HEK293 (cell line): ENCODE results near the gene CRAT.

Experiments
- CTCF ChIA-PET: fragments of 350-600 bp; formaldehyde crosslinking; extraction: SDS; loops from one replicate; lab custom pipeline; 2021; ENCODE audit warnings: antibody characterized with exemption; lab: Yijun Ruan, JAX
- POLR2A ChIA-PET: fragments of 300-600 bp; formaldehyde crosslinking; extraction: SDS; loops from one replicate; lab custom pipeline; 2020; ENCODE audit warnings: antibody characterized with exemption, inconsistent platforms; lab: Yijun Ruan, JAX
- H3K27ac ChIP-seq: fragments of 200-500 bp; sonication (Bioruptor generic); 2 replicates; pipeline ENCODE4 v1.5.1; 2014; ENCODE audit warnings: low read depth, low read length, control low read depth, inconsistent platforms; ENCODE audit errors: extremely low read depth
- H3K36me3 ChIP-seq, 2 experiments: fragments of 200-500 bp in 1 of 2; sonication (Bioruptor generic) in 1 of 2; 1 replicate in 1 of 2; 2 replicates in 1 of 2; pipeline ENCODE4 v1.5.1; 2014 to 2017; ENCODE audit warnings: inconsistent platforms in 2 of 2, low read length in 2 of 2; ENCODE audit not compliant: control insufficient read depth in 2 of 2, insufficient read depth in 1 of 2
- H3K4me1 ChIP-seq: fragments of 200-500 bp; sonication (Bioruptor generic); 2 replicates; pipeline ENCODE4 v1.5.1; 2014; ENCODE audit warnings: mild to moderate bottlenecking, low read length, inconsistent platforms; ENCODE audit not compliant: control insufficient read depth, insufficient read depth
- H3K4me3 ChIP-seq: 2 replicates; pipeline ENCODE4 v1.5.1; 2011; ENCODE audit warnings: low read depth, mild to moderate bottlenecking, control low read depth, low read length, moderate library complexity
- H3K9me3 ChIP-seq: fragments of 200-500 bp; sonication (Bioruptor generic); 2 replicates; pipeline ENCODE4 v1.5.1; 2014; ENCODE audit warnings: low read depth, low read length, inconsistent platforms; ENCODE audit not compliant: control insufficient read depth, insufficient read depth
- HOXD13 ChIP-seq: sonication (generic); formaldehyde crosslinking; IDR thresholded peaks from 2 replicates; pipeline ENCODE4 v1.8.0; 2022; ENCODE audit warnings: missing genetic modification reagents, borderline replicate concordance
- YY1 ChIP-seq: fragments of 450-650 bp; formaldehyde crosslinking; IDR thresholded peaks from 2 replicates; pipeline ENCODE4 v1.5.1; 2018; ENCODE audit warnings: missing biosample characterization, missing genetic modification characterization
- ZFHX2 ChIP-seq: fragments of 450-650 bp; formaldehyde crosslinking; conservative IDR thresholded peaks from 2 replicates; pipeline ENCODE4 v1.5.1; 2016; ENCODE audit warnings: missing biosample characterization, missing genetic modification characterization
- ZNF112 ChIP-seq: fragments of 450-650 bp; formaldehyde crosslinking; IDR thresholded peaks from 2 replicates; pipeline ENCODE4 v1.5.0; 2017; ENCODE audit warnings: missing biosample characterization, missing genetic modification characterization
- ZNF121 ChIP-seq: fragments of 450-650 bp; formaldehyde crosslinking; IDR thresholded peaks from 2 replicates; pipeline ENCODE4 v1.5.1; 2016; ENCODE audit warnings: missing biosample characterization, missing genetic modification characterization
- ZNF184 ChIP-seq: fragments of 450-650 bp; IDR thresholded peaks from 2 replicates; pipeline ENCODE4 v1.5.1; 2018; ENCODE audit warnings: missing biosample characterization, mild to moderate bottlenecking, missing genetic modification characterization
- ZNF202 ChIP-seq: fragments of 450-650 bp; formaldehyde crosslinking; IDR thresholded peaks from 2 replicates; pipeline ENCODE4 v1.5.1; 2016; ENCODE audit warnings: missing biosample characterization, missing genetic modification characterization, borderline replicate concordance
- ZNF239 ChIP-seq: fragments of 450-650 bp; formaldehyde crosslinking; IDR thresholded peaks from 2 replicates; pipeline ENCODE4 v1.5.1; 2016; ENCODE audit warnings: missing biosample characterization, missing genetic modification characterization
- ZNF335 ChIP-seq: fragments of 450-650 bp; formaldehyde crosslinking; conservative IDR thresholded peaks from 2 replicates; pipeline ENCODE4 v1.5.1; 2016; ENCODE audit warnings: missing biosample characterization, missing genetic modification characterization
- ZNF548 ChIP-seq: fragments of 450-650 bp; formaldehyde crosslinking; IDR thresholded peaks from 2 replicates; pipeline ENCODE4 v1.5.1; 2016; ENCODE audit warnings: missing biosample characterization, missing genetic modification characterization
- ZNF624 ChIP-seq: fragments of 450-650 bp; formaldehyde crosslinking; IDR thresholded peaks from 2 replicates; pipeline ENCODE4 v1.5.1; 2017; ENCODE audit warnings: missing biosample characterization, missing genetic modification characterization
- ZSCAN23 ChIP-seq: fragments of 450-650 bp; formaldehyde crosslinking; IDR thresholded peaks from 2 replicates; pipeline ENCODE4 v1.5.1; 2016; ENCODE audit warnings: missing biosample characterization, missing genetic modification characterization
- TF ChIP-seq, protein P1 (sequence below): fragments of 450-650 bp; formaldehyde crosslinking; IDR thresholded peaks from 2 replicates; pipeline ENCODE4 v1.5.1; 2016; ENCODE audit warnings: missing biosample characterization, missing genetic modification characterization
- TF ChIP-seq, protein P2 (sequence below): fragments of 450-650 bp; formaldehyde crosslinking; IDR thresholded peaks from 2 replicates; pipeline ENCODE4 v1.5.1; 2016; ENCODE audit warnings: missing biosample characterization, missing genetic modification characterization
- TF ChIP-seq, protein P3 (sequence below): fragments of 450-650 bp; formaldehyde crosslinking; IDR thresholded peaks from 2 replicates; pipeline ENCODE4 v1.5.1; 2016; ENCODE audit warnings: missing biosample characterization, missing genetic modification characterization

CRAT gene

DNA sequence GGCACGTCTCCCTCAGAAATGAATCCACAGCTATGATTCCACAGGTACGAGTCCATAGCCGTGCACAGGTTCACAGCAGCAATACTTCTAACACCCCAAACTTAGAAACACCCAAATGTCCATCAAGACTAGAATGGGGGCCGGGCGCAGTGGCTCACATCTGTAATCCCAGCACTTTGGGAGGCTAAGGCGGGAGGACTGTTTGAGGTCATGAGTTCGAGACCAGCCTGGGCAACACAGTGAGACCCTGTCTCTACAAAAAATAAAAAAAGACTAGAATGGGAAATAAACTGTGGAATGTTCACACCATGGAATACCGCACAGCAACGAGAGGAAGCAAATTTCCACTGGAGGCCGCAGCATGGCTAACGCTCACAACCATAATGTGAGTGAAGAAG lies 34.0 kb downstream of the CRAT start:
- Histone ChIP-seq H3K27ac (no peak overlapping the region), H3K4me1 (no peaks in the 10 kb centered on the region), H3K9me3 (no peaks in the 10 kb centered on the region), H3K4me3 (no peak overlapping the region), H3K36me3 (no peaks in the 10 kb centered on the region)
- TF ChIP-seq, protein P1, sequence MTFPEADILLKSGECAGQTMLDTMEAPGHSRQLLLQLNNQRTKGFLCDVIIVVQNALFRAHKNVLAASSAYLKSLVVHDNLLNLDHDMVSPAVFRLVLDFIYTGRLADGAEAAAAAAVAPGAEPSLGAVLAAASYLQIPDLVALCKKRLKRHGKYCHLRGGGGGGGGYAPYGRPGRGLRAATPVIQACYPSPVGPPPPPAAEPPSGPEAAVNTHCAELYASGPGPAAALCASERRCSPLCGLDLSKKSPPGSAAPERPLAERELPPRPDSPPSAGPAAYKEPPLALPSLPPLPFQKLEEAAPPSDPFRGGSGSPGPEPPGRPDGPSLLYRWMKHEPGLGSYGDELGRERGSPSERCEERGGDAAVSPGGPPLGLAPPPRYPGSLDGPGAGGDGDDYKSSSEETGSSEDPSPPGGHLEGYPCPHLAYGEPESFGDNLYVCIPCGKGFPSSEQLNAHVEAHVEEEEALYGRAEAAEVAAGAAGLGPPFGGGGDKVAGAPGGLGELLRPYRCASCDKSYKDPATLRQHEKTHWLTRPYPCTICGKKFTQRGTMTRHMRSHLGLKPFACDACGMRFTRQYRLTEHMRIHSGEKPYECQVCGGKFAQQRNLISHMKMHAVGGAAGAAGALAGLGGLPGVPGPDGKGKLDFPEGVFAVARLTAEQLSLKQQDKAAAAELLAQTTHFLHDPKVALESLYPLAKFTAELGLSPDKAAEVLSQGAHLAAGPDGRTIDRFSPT (tag by site-specific recombination), result no peak
- peak; percentile 82 for TF ChIP-seq ZNF121 (tag by site-specific recombination)
- no peak for TF ChIP-seq ZNF112 (tag by site-specific recombination)
- no peak for TF ChIP-seq ZNF624 (tag by site-specific recombination)
- ChIA-PET CTCF (interaction anchor here (1.0 kb wide), 1 partner anchor 148 kb away, joined by 4 read pairs; no protein-coding TSS in a partner anchor), POLR2A (no interaction called here)

DNA sequence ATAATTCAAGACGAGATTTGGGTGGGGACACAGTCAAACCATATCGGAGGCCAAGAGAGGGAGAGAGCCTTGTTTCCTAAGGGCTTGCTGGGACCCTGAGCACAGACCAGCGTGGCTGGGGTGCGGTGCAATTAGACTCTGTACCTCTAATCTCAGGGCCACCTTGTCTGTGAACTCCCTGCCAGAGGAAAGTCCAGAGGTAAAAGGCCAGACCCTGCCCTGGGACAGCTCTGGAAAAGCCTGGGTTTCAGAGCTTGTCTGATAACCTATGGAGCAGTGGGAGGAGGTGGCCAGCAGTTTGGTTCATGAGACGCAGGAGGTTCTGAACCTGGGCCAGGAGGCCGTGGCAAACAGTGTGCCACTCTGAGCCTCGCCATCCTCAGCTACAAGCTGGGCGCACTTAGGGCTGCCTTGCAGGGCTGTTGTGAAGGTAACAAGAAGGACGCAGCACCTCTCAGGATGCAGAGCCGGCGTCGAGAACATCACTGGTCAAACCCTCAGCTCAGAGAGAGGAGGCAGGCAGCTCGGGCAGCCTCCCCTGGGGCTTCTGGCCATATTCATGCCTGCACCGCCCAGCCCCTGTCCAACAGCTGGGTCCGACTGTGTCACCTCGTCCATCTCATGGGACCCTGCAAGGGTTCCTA lies 34.5 kb downstream of the CRAT start:
- Histone ChIP-seq H3K9me3 (no peaks in the 10 kb centered on the region), H3K4me3 (no peak overlapping the region), H3K4me1 (no peaks in the 10 kb centered on the region), H3K27ac (no peak overlapping the region), H3K36me3 (no peaks in the 10 kb centered on the region)
- POLR2A ChIA-PET, result no interaction called here
- TF ChIP-seq ZFHX2 (tag by site-specific recombination) (no peak), ZNF335 (tag by site-specific recombination) (peak; percentile 31; the same call in 1 of the 2 replicates), ZNF184 (no peak)
- CTCF ChIA-PET, result interaction anchor here (1.0 kb wide), 1 partner anchor 148 kb away, joined by 4 read pairs; no protein-coding TSS in a partner anchor

- TF ChIP-seq YY1 (tag by site-specific recombination) (no peak), ZNF239 (tag by site-specific recombination) (no peak)
- TF ChIP-seq, all 188 proteins: peak for 0
- Histone ChIP-seq H3K4me3 (no peak overlapping the region), H3K27ac (no peak overlapping the region), H3K9me3 (no peaks in the 10 kb centered on the region), H3K36me3 (peaks cover 0 to 11% of the 10 kb centered on the region in 2 experiments; a peak in 1 of 3 replicates), H3K4me1 (no peaks in the 10 kb centered on the region)
- ChIA-PET POLR2A (interaction anchor here (1.2 kb wide), 1 partner anchor 22 kb away, joined by 3 read pairs; no protein-coding TSS in a partner anchor), CTCF (interaction anchor here (0.7 to 0.8 kb wide), 3 partner anchors 11 to 342 kb away, joined by 3 to 4 read pairs (median 3); no protein-coding TSS in a partner anchor)
These were observed 36.5 kb downstream of the CRAT start for GRCh38 chr9:129074106-129074505.

DNA sequence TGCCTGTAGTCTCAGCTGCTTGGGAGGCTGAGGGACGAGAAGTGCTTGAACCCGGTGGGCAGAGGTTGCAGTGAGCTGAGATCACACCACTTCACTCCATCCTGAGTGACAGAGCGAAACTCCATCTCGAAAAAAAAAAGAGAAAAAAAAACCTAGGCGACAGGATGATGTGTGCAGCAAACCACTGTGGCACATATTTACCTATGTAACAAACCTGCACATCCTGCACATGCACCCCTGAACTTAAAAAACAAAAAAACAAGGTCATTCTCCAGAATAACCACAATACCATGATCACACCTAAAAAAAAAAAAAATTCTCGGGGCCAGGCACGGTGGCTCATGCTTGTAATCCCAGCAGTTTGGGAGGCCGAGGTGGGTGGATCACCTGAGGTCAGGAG lies 37.2 kb downstream of the CRAT start:
- Histone ChIP-seq H3K4me1 (no peaks in the 10 kb centered on the region), H3K36me3 (peaks cover 0 to 17% of the 10 kb centered on the region in 2 experiments; a peak in 1 of 3 replicates), H3K4me3 (no peak overlapping the region), H3K27ac (no peak overlapping the region), H3K9me3 (no peaks in the 10 kb centered on the region)
- CTCF ChIA-PET, result interaction anchor here (0.7 to 0.8 kb wide), 3 partner anchors 11 to 341 kb away, joined by 3 to 4 read pairs (median 3); no protein-coding TSS in a partner anchor
- TF ChIP-seq ZNF548 (tag by site-specific recombination) (no peak), ZNF202 (tag by site-specific recombination) (no peak), HOXD13 (CRISPR knock-in tag) (no peak), ZSCAN23 (no peak)
- TF ChIP-seq, protein P2, sequence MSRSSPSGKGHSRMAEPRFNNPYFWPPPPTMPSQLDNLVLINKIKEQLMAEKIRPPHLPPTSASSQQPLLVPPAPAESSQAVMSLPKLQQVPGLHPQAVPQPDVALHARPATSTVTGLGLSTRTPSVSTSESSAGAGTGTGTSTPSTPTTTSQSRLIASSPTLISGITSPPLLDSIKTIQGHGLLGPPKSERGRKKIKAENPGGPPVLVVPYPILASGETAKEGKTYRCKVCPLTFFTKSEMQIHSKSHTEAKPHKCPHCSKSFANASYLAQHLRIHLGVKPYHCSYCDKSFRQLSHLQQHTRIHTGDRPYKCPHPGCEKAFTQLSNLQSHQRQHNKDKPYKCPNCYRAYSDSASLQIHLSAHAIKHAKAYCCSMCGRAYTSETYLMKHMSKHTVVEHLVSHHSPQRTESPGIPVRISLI (tag by site-specific recombination), result 0 out of 2 replicates have a peak, but pooled peaks have one; percentile 35
- TF ChIP-seq, protein P3, sequence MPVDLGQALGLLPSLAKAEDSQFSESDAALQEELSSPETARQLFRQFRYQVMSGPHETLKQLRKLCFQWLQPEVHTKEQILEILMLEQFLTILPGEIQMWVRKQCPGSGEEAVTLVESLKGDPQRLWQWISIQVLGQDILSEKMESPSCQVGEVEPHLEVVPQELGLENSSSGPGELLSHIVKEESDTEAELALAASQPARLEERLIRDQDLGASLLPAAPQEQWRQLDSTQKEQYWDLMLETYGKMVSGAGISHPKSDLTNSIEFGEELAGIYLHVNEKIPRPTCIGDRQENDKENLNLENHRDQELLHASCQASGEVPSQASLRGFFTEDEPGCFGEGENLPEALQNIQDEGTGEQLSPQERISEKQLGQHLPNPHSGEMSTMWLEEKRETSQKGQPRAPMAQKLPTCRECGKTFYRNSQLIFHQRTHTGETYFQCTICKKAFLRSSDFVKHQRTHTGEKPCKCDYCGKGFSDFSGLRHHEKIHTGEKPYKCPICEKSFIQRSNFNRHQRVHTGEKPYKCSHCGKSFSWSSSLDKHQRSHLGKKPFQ (tag by site-specific recombination), result peak; percentile 36; the same call in 1 of the 2 replicates
- POLR2A ChIA-PET, result interaction anchor here (0.6 to 1.2 kb wide), 2 partner anchors 23 to 30 kb away, joined by 3 to 8 read pairs; no protein-coding TSS in a partner anchor
